Measurements from ENCODE around the gene NOVA2. TPM values are rescaled to one million over a fixed set of nuclear protein-coding genes. Genes with fewer than 3 reads are reported as not detected.

NOVA2 gene
- total and polyA plus RNA-seq, 9 of the 15 experiments (the other 6 are each of a cell fraction or from before 2014, with no cell fraction given) = not detected

- TF ChIP-seq, protein P1, sequence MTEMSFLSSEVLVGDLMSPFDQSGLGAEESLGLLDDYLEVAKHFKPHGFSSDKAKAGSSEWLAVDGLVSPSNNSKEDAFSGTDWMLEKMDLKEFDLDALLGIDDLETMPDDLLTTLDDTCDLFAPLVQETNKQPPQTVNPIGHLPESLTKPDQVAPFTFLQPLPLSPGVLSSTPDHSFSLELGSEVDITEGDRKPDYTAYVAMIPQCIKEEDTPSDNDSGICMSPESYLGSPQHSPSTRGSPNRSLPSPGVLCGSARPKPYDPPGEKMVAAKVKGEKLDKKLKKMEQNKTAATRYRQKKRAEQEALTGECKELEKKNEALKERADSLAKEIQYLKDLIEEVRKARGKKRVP (CRISPR knock-in tag; IDR thresholded peaks at IDR 0.05) = no peak
- TF ChIP-seq ZFP1 (CRISPR knock-in tag; IDR thresholded peaks at IDR 0.05) (no peak), CREM (IDR thresholded peaks at IDR 0.05; ENCODE audit: low read depth) (peak; percentile 97), GTF2A2 (tag; IDR thresholded peaks at IDR 0.05) (no peak), GTF2F1 (IDR thresholded peaks at IDR 0.05; ENCODE audit: low read depth, low read length) (no peak)
These were observed 87.1 kb downstream of the NOVA2 start (continued) for GRCh38 chr19:45886427-45887199.

GRCh38 chr19:45885556-45886426, 87.9 kb downstream of the NOVA2 start, which contains the start of gene IRF2BP1:
IRF2BP1 (minus strand) TSS chr19:45886141; CDS start chr19:45885774, 367 bp downstream.
- DNase-seq (ENCODE audit: extremely low read depth in 1 of 4, low spot score in 3 of 4) (peak; percentile 86 to 95 (median 90)), ATAC-seq (peak; percentile 77), FAIRE-seq (peak; percentile 64)
- Histone ChIP-seq H2AFZ (ENCODE audit: low read depth, low read length) (peak within 1 kb of the TSS; percentile 93), H3K4me1 (replicated peaks in 1 of 2; ENCODE audit: control insufficient read depth in 2 of 2, insufficient read depth in 2 of 2, low read length in 2 of 2) (peaks cover 42 to 60% of the 10 kb centered on the region in 2 experiments; a peak in 4 of 5 replicates), H4K20me1 (replicated peaks; ENCODE audit: control insufficient read depth, insufficient read depth, low read length) (no peaks in the 10 kb centered on the region), H3K36me3 (ENCODE audit: control insufficient read depth, insufficient read depth, low read length) (peaks cover 13% of the 10 kb centered on the region; the same call in 1 of the 3 replicates), H3K79me2 (ENCODE audit: control insufficient read depth, insufficient read depth, low read length) (peaks cover 25% of the 10 kb centered on the region), H3K9me1 (ENCODE audit: control insufficient read depth, insufficient read depth, low read length) (no peaks in the 10 kb centered on the region), H3K4me2 (ENCODE audit: insufficient read depth, low read length) (peak within 1 kb of the TSS; percentile 87), H3K27me3 (ENCODE audit: control insufficient read depth in 2 of 2, insufficient read depth in 2 of 2, low read length in 2 of 2) (no peaks in the 10 kb centered on the region), H3K9me3 (replicated peaks; ENCODE audit: control insufficient read depth, insufficient read depth, low read depth, low read length) (no peaks in the 10 kb centered on the region), H3K4me3 (peak within 1 kb of the TSS; percentile 58), H3K27ac (ENCODE audit: extremely low read depth, low read depth, low read length) (peak within 1 kb of the TSS; percentile 94), H3K9ac (ENCODE audit: insufficient read depth in 1 of 2, low read depth in 2 of 2, low read length in 2 of 2) (peak within 1 kb of the TSS; percentile 80 to 97)
- WGBS (ENCODE audit: insufficient coverage, low coverage, missing lambda C conversion rate) = under 1% methylated on average over 68 of the region's 107 CpGs
- intact Hi-C loops (cut with micrococcal nuclease) (no loop called here), in situ Hi-C loops (cut with MboI) (no loop called here)
- TSS peak; percentile 70 for BruUV-seq (replicated peaks)
- ChIA-PET POLR2A (interaction anchor here (0.5 to 2.3 kb wide), 12 partner anchors 9 to 101 kb away, joined by 3 to 12 read pairs (median 4); partner anchors contain the start of genes FOXA3, MYPOP and NANOS2), CTCF (ENCODE audit: low intra/inter-chr PET ratio) (interaction anchor here (0.6 to 2.6 kb wide), 5 partner anchors 22 to 694 kb away, joined by 3 to 14 read pairs (median 6); partner anchors contain the start of genes FOXA3 and SYMPK)
- peak; percentile 10; the same call in 1 of the 2 replicates for TF ChIP-seq ZKSCAN1 (IDR thresholded peaks at IDR 0.05; ENCODE audit: low read depth, low read length)
- no peak for TF ChIP-seq JUND (IDR thresholded peaks at IDR 0.05; ENCODE audit: borderline replicate concordance, low read depth, low read length)
- TF ChIP-seq JUND (tag; IDR thresholded peaks at IDR 0.05; ENCODE audit: borderline replicate concordance, low read depth, low read length) = no peak; the same call in 2 of the 3 replicates
- no peak for TF ChIP-seq ZBTB26 (CRISPR knock-in tag; IDR thresholded peaks at IDR 0.05)
- TF ChIP-seq HMG20A (CRISPR knock-in tag; conservative IDR thresholded peaks at IDR 0.05) = no peak
- TF ChIP-seq ZNF239 (CRISPR knock-in tag; IDR thresholded peaks at IDR 0.05) = no peak
- no peak for TF ChIP-seq CC2D1A (IDR thresholded peaks at IDR 0.05)
- no peak for TF ChIP-seq SP2 (IDR thresholded peaks at IDR 0.05; ENCODE audit: extremely low read depth, low read depth, low read length, poor library complexity, severe bottlenecking)
- no peak for TF ChIP-seq PHB2 (IDR thresholded peaks at IDR 0.05; ENCODE audit: low read depth)
- peak; percentile 78 for TF ChIP-seq CXXC5 (CRISPR knock-in tag; IDR thresholded peaks at IDR 0.05)
- TF ChIP-seq DACH1 (IDR thresholded peaks at IDR 0.05; ENCODE audit: partially characterized antibody) = no peak
- TF ChIP-seq ZNF511 (CRISPR knock-in tag; IDR thresholded peaks at IDR 0.05) = 0 out of 2 replicates have a peak, but pooled peaks have one; percentile 37
- no peak for TF ChIP-seq NFXL1 (CRISPR knock-in tag; IDR thresholded peaks at IDR 0.05)
